HepG2 (cell line): ENCODE results near the gene ARL4C. TPM values are rescaled to one million over a fixed set of nuclear protein-coding genes. Genes with fewer than 3 reads are reported as not detected.
A peak's percentile ranks its signal among the peaks of the same experiment; 100 is the strongest.

Experiments
- AHR ChIP-seq: IDR thresholded peaks from 2 replicates; pipeline ENCODE4 v1.6.1; 2018; ENCODE audit warnings: missing genetic modification reagents, missing compliant biosample characterization
- FOXP4 ChIP-seq: sonication (generic); formaldehyde crosslinking; IDR thresholded peaks from 2 replicates; pipeline ENCODE4 v1.4.0; 2020; ENCODE audit warnings: missing genetic modification reagents
- MEIS2 ChIP-seq: sonication (generic); formaldehyde crosslinking; IDR thresholded peaks from 2 replicates; pipeline ENCODE4 v1.9.0; 2021; ENCODE audit warnings: mild to moderate bottlenecking, missing genetic modification reagents
- MLX ChIP-seq: IDR thresholded peaks from 2 replicates; pipeline ENCODE4 v1.6.1; 2016
- PRDM15 ChIP-seq: sonication (generic); formaldehyde crosslinking; IDR thresholded peaks from 2 replicates; pipeline ENCODE4 v1.4.0; 2020; ENCODE audit warnings: missing genetic modification reagents
- RXRA ChIP-seq: sonication (generic); formaldehyde crosslinking; IDR thresholded peaks from 2 replicates; pipeline ENCODE4 v1.5.1; 2020; ENCODE audit warnings: missing genetic modification reagents
- RXRB ChIP-seq: IDR thresholded peaks from 2 replicates; pipeline ENCODE4 v1.6.1; 2016; ENCODE audit warnings: borderline replicate concordance, missing genetic modification reagents, missing compliant biosample characterization
- SRSF1 ChIP-seq: fragments of 200-400 bp; formaldehyde crosslinking; optimal IDR thresholded peaks from 2 replicates; pipeline ENCODE3; 2017; ENCODE audit warnings: mild to moderate bottlenecking, low read depth, low read length, moderate library complexity
- SRSF4 ChIP-seq: fragments of 200-400 bp; formaldehyde crosslinking; IDR thresholded peaks from one replicate; pipeline ENCODE4 v1.6.1; 2018; ENCODE audit warnings: mild to moderate bottlenecking, low read depth, low read length, moderate library complexity; ENCODE audit not compliant: poor library complexity, severe bottlenecking
- ZBTB25 ChIP-seq: IDR thresholded peaks from 2 replicates; pipeline ENCODE4 v1.6.1; 2018; ENCODE audit warnings: missing genetic modification reagents
- ZKSCAN8 ChIP-seq: IDR thresholded peaks from 2 replicates; pipeline ENCODE4 v1.6.1; 2016; ENCODE audit warnings: borderline replicate concordance, missing genetic modification reagents, missing compliant biosample characterization
- ZNF430 ChIP-seq: sonication (generic); formaldehyde crosslinking; IDR thresholded peaks from 2 replicates; pipeline ENCODE4 v1.9.0; 2021; ENCODE audit warnings: mild to moderate bottlenecking, missing genetic modification reagents
- ZNF547 ChIP-seq: sonication (generic); formaldehyde crosslinking; IDR thresholded peaks from 2 replicates; pipeline ENCODE4 v1.5.1; 2020; ENCODE audit warnings: mild to moderate bottlenecking, missing genetic modification reagents
- ZNF563 ChIP-seq: sonication (generic); formaldehyde crosslinking; IDR thresholded peaks from 2 replicates; pipeline ENCODE4 v1.8.0; 2022; ENCODE audit warnings: mild to moderate bottlenecking, moderate library complexity, missing genetic modification reagents
- ZNF580 ChIP-seq: IDR thresholded peaks from 2 replicates; pipeline ENCODE4 v1.6.1; 2016; ENCODE audit warnings: low read depth, borderline replicate concordance
- ZNF777 ChIP-seq: sonication (generic); formaldehyde crosslinking; IDR thresholded peaks from 2 replicates; pipeline ENCODE4 v1.4.0; 2020; ENCODE audit warnings: missing genetic modification reagents
- ZNF782 ChIP-seq: sonication (generic); formaldehyde crosslinking; IDR thresholded peaks from 2 replicates; pipeline ENCODE4 v1.4.0; 2020; ENCODE audit warnings: missing genetic modification reagents, mild to moderate bottlenecking, borderline replicate concordance
- ZSCAN25 ChIP-seq: sonication (generic); formaldehyde crosslinking; IDR thresholded peaks from 2 replicates; pipeline ENCODE4 v1.8.0; 2022; ENCODE audit warnings: mild to moderate bottlenecking, missing genetic modification reagents
- polyA plus RNA-seq, 8 experiments: library from polyadenylated mRNA; depleted of rRNA in 3 of 8; stranded (reverse) in 7 of 8; unstranded in 1 of 8; fragments of >200 nt; fragmentation: Illumina TruSeq in 4 of 8; extraction: Trizol in 4 of 8; gene quantifications; 2 replicates each; pipeline versions ENCODE4 v1.2.1 to v1.2.3, GENCODE V29; 2011 to 2016; ENCODE audit warnings: low read depth in 4 of 8, missing spikeins in 1 of 8, mixed read lengths in 1 of 8; ENCODE audit not compliant: insufficient read depth in 1 of 8
- total RNA-seq, 5 experiments: library from RNA; depleted of rRNA; stranded (reverse); fragments of >200 nt; fragmentation: Illumina TruSeq; extraction: Trizol; gene quantifications; 2 replicates each; pipeline ENCODE4 v1.2.3, GENCODE V29; 2016; ENCODE audit warnings: low read depth in 1 of 5
- TF ChIP-seq, protein P1 (sequence below): sonication (generic); formaldehyde crosslinking; IDR thresholded peaks from 2 replicates; pipeline ENCODE4 v1.5.1; 2020; ENCODE audit warnings: missing genetic modification reagents, mild to moderate bottlenecking, borderline replicate concordance

The ARL4C gene
- total and polyA plus RNA-seq, 2 of the 13 experiments (the other 11 are each of a cell fraction or from before 2014, with no cell fraction given) = 0.07 to 0.15 TPM

DNA sequence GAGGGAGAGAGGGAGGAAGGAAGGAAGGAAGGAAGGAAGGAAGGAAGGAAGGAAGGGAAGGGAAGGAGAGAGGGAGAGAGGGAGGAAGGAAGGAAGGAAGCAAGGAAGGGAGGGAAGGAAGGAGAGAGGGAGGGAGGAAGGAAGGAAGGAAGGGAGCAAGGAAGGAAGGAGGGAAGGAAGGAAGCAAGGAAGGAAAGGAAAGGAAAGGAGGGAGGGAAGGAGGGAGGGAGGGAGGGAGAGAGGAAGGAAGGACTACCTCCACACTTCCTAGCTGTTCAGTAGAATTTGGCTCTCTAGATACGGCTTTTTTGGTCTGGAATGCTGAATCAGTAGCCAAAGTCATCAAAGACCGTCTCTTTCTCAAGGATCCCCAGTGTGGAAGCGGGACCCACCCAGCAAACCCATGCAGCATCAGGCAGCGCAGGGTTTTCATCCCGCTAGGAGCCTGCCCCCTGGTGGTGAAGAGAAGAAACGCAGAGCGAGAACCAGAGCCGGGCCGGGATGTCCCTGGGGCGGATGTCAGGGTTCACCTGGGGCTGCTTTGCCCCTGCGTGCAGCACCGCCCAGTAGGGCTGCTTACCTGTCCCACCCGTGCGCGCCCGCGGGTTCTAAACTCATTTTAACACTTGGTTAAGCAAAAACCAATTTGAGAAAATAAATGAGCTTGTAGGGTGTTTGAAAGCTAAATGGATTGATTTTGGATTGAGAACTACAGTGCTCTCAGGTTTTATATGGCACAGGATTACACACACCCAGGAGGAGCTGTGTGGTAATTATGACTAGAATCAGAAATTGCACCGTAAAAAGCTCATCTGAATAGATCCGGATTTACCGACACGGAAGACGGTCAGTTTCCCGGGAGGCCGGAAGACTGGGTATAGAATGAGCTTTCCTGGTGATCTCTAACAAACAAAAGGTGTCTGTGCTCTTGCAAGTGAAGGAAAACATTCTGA lies 48.1 kb upstream of the ARL4C start (continued):
- TF ChIP-seq ZNF782 (CRISPR knock-in tag) (no peak), AHR (CRISPR knock-in tag) (peak; percentile 69; the same call in 1 of the 2 replicates), ZNF430 (CRISPR knock-in tag) (no peak), RXRA (peak; percentile 66), MLX (CRISPR knock-in tag) (no peak), ZNF777 (CRISPR knock-in tag) (0 out of 2 replicates have a peak, but pooled peaks have one; percentile 24), ZSCAN25 (0 out of 2 replicates have a peak, but pooled peaks have one; percentile 23), MEIS2 (peak; percentile 48; the same call in 1 of the 2 replicates), ZNF547 (0 out of 2 replicates have a peak, but pooled peaks have one; percentile 36), SRSF4 (no peak), RXRB (peak; percentile 51; the same call in 1 of the 2 replicates), ZNF563 (CRISPR knock-in tag) (no peak), ZKSCAN8 (CRISPR knock-in tag) (no peak), ZNF580 (CRISPR knock-in tag) (peak; percentile 77; the same call in 1 of the 2 replicates), SRSF1 (no peak), PRDM15 (no peak), FOXP4 (CRISPR knock-in tag) (0 out of 2 replicates have a peak, but pooled peaks have one; percentile 20), ZBTB25 (CRISPR knock-in tag) (0 out of 2 replicates have a peak, but pooled peaks have one; percentile 26)
- TF ChIP-seq, protein P1, sequence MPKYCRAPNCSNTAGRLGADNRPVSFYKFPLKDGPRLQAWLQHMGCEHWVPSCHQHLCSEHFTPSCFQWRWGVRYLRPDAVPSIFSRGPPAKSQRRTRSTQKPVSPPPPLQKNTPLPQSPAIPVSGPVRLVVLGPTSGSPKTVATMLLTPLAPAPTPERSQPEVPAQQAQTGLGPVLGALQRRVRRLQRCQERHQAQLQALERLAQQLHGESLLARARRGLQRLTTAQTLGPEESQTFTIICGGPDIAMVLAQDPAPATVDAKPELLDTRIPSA (CRISPR knock-in tag) = no peak
